NCI-H510A treated with DMSO at 0.1 percent for 48 hours (cell line): Measurements from ENCODE around the gene OBSL1.
A peak's percentile ranks its signal among the peaks of the same experiment; 100 is the strongest.

ENCODE experiments used
- DNase-seq: peaks from one replicate; lab custom pipeline; 2025; lab: John Stamatoyannopoulos, UW

OBSL1 gene

GRCh38 chr2:219511547-219512325 is 59.6 kb downstream of the OBSL1 start:
- DNase-seq: no peak

GRCh38 chr2:219510512-219511135 is 60.7 kb downstream of the OBSL1 start:
- DNase-seq: no peak

- DNase-seq: peak; percentile 51
Observed at GRCh38 chr2:219509780-219510511, 61.4 kb downstream of the OBSL1 start.

GRCh38 chr2:219508971-219509779 is 62.2 kb downstream of the OBSL1 start:
- no peak for DNase-seq

GRCh38 chr2:219508444-219508734 is 63.0 kb downstream of the OBSL1 start:
- no peak for DNase-seq

- DNase-seq: no peak
Observed at GRCh38 chr2:219507581-219508443, 63.5 kb downstream of the OBSL1 start.

- no peak for DNase-seq
Observed at GRCh38 chr2:219506802-219507526, 64.4 kb downstream of the OBSL1 start.

GRCh38 chr2:219506153-219506801 is 65.1 kb downstream of the OBSL1 start:
- no peak for DNase-seq

GRCh38 chr2:219505585-219505984 is 65.8 kb downstream of the OBSL1 start:
- DNase-seq: no peak

GRCh38 chr2:219502618-219503017 is 68.7 kb downstream of the OBSL1 start:
- DNase-seq: no peak

GRCh38 chr2:219501849-219502248 is 69.5 kb downstream of the OBSL1 start:
- no peak for DNase-seq
